Liver (tissue), 9 donors: ENCODE measurements around the gene ADGRF1. TPM values are rescaled to one million over a fixed set of nuclear protein-coding genes. Genes with fewer than 3 reads are reported as not detected.

Experiments used
- DNase-seq: peaks from one replicate; pipeline ENCODE4 v3.0.0-alpha.2; 2017; ENCODE audit warnings: low spot score
- H3K27ac ChIP-seq, 2 donors: one replicate each; pipeline ENCODE4 v1.7.0; 2013; ENCODE audit warnings: inconsistent platforms in 2 of 2, low read length in 2 of 2, control low read depth in 1 of 2, low read depth in 1 of 2, mild to moderate bottlenecking in 1 of 2
- H3K27me3 ChIP-seq, 4 donors: one replicate each; pipeline versions ENCODE4 v1.6.1 to v1.7.0; 2013; ENCODE audit warnings: low read length in 3 of 4, inconsistent platforms in 1 of 4, mild to moderate bottlenecking in 1 of 4, moderate library complexity in 1 of 4; ENCODE audit not compliant: control insufficient read depth in 4 of 4, insufficient read depth in 4 of 4
- H3K36me3 ChIP-seq, 4 donors: one replicate each; pipeline versions ENCODE4 v1.6.1 to v1.7.0; 2013; ENCODE audit warnings: low read length in 3 of 4, mild to moderate bottlenecking in 3 of 4, low read depth in 1 of 4, moderate library complexity in 1 of 4; ENCODE audit not compliant: control insufficient read depth in 4 of 4, insufficient read depth in 3 of 4
- H3K4me1 ChIP-seq, 4 donors: one replicate each; pipeline versions ENCODE4 v1.6.1 to v1.7.0; 2013; ENCODE audit warnings: low read length in 3 of 4, mild to moderate bottlenecking in 3 of 4, moderate library complexity in 1 of 4; ENCODE audit not compliant: control insufficient read depth in 4 of 4, insufficient read depth in 4 of 4
- H3K4me3 ChIP-seq, 3 donors: one replicate each; pipeline versions ENCODE4 v1.6.1 to v1.7.0; 2013; ENCODE audit warnings: low read length in 3 of 3, control low read depth in 1 of 3, low read depth in 1 of 3, mild to moderate bottlenecking in 1 of 3
- H3K9ac ChIP-seq, 2 donors: one replicate each; pipeline ENCODE4 v1.7.0; 2013; ENCODE audit warnings: low read length in 2 of 2, mild to moderate bottlenecking in 2 of 2, moderate library complexity in 2 of 2, control low read depth in 1 of 2, low read depth in 1 of 2
- H3K9me3 ChIP-seq, 4 donors: one replicate each; pipeline versions ENCODE4 v1.6.1 to v1.7.0; 2013; ENCODE audit warnings: low read length in 3 of 4; ENCODE audit not compliant: control insufficient read depth in 4 of 4
- ATF3 ChIP-seq: IDR thresholded peaks from 2 replicates; pipeline ENCODE4 v1.6.1; 2016; ENCODE audit warnings: antibody characterized with exemption
- CTCF ChIP-seq: fragments of 150-350 bp; IDR thresholded peaks from 2 replicates; pipeline ENCODE4 v1.5.1; 2017; ENCODE audit warnings: improper control_type of control experiment, low read depth, low read length; ENCODE audit not compliant: missing input control
- EGR1 ChIP-seq, 2 donors: IDR thresholded peaks; 2 replicates each; pipeline ENCODE4 v1.6.1; 2016 to 2018; ENCODE audit warnings: antibody characterized with exemption in 2 of 2, low read depth in 2 of 2
- FOXA2 ChIP-seq: IDR thresholded peaks from 2 replicates; pipeline ENCODE4 v1.6.1; 2016; ENCODE audit warnings: antibody characterized with exemption
- GABPA ChIP-seq, 2 donors: IDR thresholded peaks in 1 of 2; conservative IDR thresholded peaks in 1 of 2; 2 replicates each; pipeline ENCODE4 v1.6.1; 2016; ENCODE audit warnings: antibody characterized with exemption in 2 of 2, mild to moderate bottlenecking in 1 of 2, moderate library complexity in 1 of 2
- HNF4G ChIP-seq: IDR thresholded peaks from 2 replicates; pipeline ENCODE4 v1.6.1; 2016; ENCODE audit warnings: antibody characterized with exemption
- JUND ChIP-seq, 2 donors: IDR thresholded peaks; 2 replicates each; pipeline ENCODE4 v1.6.1; 2016; ENCODE audit warnings: antibody characterized with exemption in 2 of 2
- MAX ChIP-seq: IDR thresholded peaks from 2 replicates; pipeline ENCODE4 v1.6.1; 2016; ENCODE audit warnings: antibody characterized with exemption
- NR2F2 ChIP-seq: IDR thresholded peaks from 2 replicates; pipeline ENCODE4 v1.6.1; 2016; ENCODE audit warnings: antibody characterized with exemption
- RAD21 ChIP-seq, 2 donors: IDR thresholded peaks; 2 replicates each; pipeline ENCODE4 v1.6.1; 2016; ENCODE audit warnings: antibody characterized with exemption in 2 of 2, mild to moderate bottlenecking in 2 of 2
- REST ChIP-seq: IDR thresholded peaks from 2 replicates; pipeline ENCODE4 v1.6.1; 2016; ENCODE audit warnings: antibody characterized with exemption, mild to moderate bottlenecking
- SP1 ChIP-seq: IDR thresholded peaks from 2 replicates; pipeline ENCODE4 v1.6.1; 2018; ENCODE audit warnings: antibody characterized with exemption, mild to moderate bottlenecking
- YY1 ChIP-seq: IDR thresholded peaks from 2 replicates; pipeline ENCODE4 v1.6.1; 2016; ENCODE audit warnings: antibody characterized with exemption, mild to moderate bottlenecking
- ZBTB33 ChIP-seq: IDR thresholded peaks from 2 replicates; pipeline ENCODE4 v1.6.1; 2016; ENCODE audit warnings: antibody characterized with exemption
- WGBS: extraction: QIAGEN DNeasy Blood & Tissue Kit; methylation state at CpG from one replicate; pipeline ENCODE4 v1.1.7; 2013; 5-methylcytosine and 5-hydroxymethylcytosine counted together
- polyA plus RNA-seq, 2 donors: library from polyadenylated mRNA; stranded (reverse) in 1 of 2; unstranded in 1 of 2; fragments of 200-250 nt in 1 of 2; fragments of >200 nt in 1 of 2; fragmentation: Nextera tagmentation in 1 of 2; extraction: Ambion mirVana in 1 of 2; gene quantifications; one replicate each; pipeline versions ENCODE4 v1.2.1 to v1.2.3, GENCODE V29; 2013 to 2015
- total RNA-seq, 2 donors: library from RNA; depleted of rRNA; stranded (reverse); fragments of >200 nt; gene quantifications; one replicate each; pipeline ENCODE4 v1.2.3, GENCODE V29; 2014
- donor health status: healthy.
- donor health status: healthy.
- donor health status: healthy.
- donor health status: healthy.
- donor health status: healthy.

ADGRF1 gene
- total and polyA plus RNA-seq, 4 donors, result 0.01 TPM; not detected in 3

GRCh38 chr6:47047097-47047478 lies 5.0 kb upstream of the ADGRF1 start:
- Histone ChIP-seq H3K9me3 (no peaks in the 10 kb centered on the region), H3K4me1 (peaks cover 0 to 1% (median 0%) of the 10 kb centered on the region in 4 donors), H3K4me3 (no peak overlapping the region), H3K36me3 (no peaks in the 10 kb centered on the region), H3K27ac (no peak overlapping the region), H3K9ac (no peak overlapping the region), H3K27me3 (no peaks in the 10 kb centered on the region)
- DNase-seq, result no peak
- no peak for TF ChIP-seq EGR1 (IDR thresholded peaks at IDR 0.05; ENCODE audit: low read depth in 2 of 2)
- WGBS, result 65% methylated on average over 3 of the region's 3 CpGs

GRCh38 chr6:47044397-47044796 lies 2.3 kb upstream of the ADGRF1 start:
- no peaks in the 10 kb centered on the region for H3K9me3 ChIP-seq
- 62% methylated on average over 5 of the region's 5 CpGs for WGBS
- DNase-seq, result no peak
- no peak overlapping the region for H3K4me3 ChIP-seq
- H3K27me3 ChIP-seq, result no peaks in the 10 kb centered on the region
- TF ChIP-seq EGR1 (IDR thresholded peaks at IDR 0.05; ENCODE audit: low read depth in 2 of 2), result no peak
- no peak for TF ChIP-seq HNF4G
- no peak for TF ChIP-seq YY1
- no peak for TF ChIP-seq GABPA (IDR thresholded peaks at IDR 0.05 in 1 of 2, conservative IDR thresholded peaks at IDR 0.05 in 1 of 2)
- H3K36me3 ChIP-seq, result no peaks in the 10 kb centered on the region
- H3K27ac ChIP-seq, result no peak overlapping the region
- no peak overlapping the region for H3K9ac ChIP-seq
- H3K4me1 ChIP-seq, result peaks cover 0 to 1% (median 0%) of the 10 kb centered on the region in 4 donors

GRCh38 chr6:47043286-47043685 lies 1.2 kb upstream of the ADGRF1 start:
- H3K27me3 ChIP-seq, result no peaks in the 10 kb centered on the region
- H3K9ac ChIP-seq, result no peak overlapping the region
- peaks cover 0 to 1% (median 0%) of the 10 kb centered on the region in 4 donors for H3K4me1 ChIP-seq
- H3K9me3 ChIP-seq, result no peaks in the 10 kb centered on the region
- DNase-seq, result no peak
- H3K27ac ChIP-seq, result no peak overlapping the region
- TF ChIP-seq HNF4G (no peak), ATF3 (no peak), FOXA2 (no peak), RAD21 (IDR thresholded peaks at IDR 0.05) (no peak)
- 85% methylated on average over 1 of the region's 1 CpG for WGBS
- H3K36me3 ChIP-seq, result no peaks in the 10 kb centered on the region
- H3K4me3 ChIP-seq, result no peak overlapping the region

GRCh38 chr6:47041741-47042140 lies 391 bp downstream of the ADGRF1 start:
- Histone ChIP-seq H3K27me3 (no peaks in the 10 kb centered on the region), H3K9ac (no peak overlapping the region), H3K36me3 (no peaks in the 10 kb centered on the region), H3K9me3 (no peaks in the 10 kb centered on the region), H3K4me3 (no peak overlapping the region), H3K4me1 (no peaks in the 10 kb centered on the region), H3K27ac (no peak overlapping the region)
- no peak for DNase-seq
- WGBS, result 84% methylated on average over 2 of the region's 2 CpGs
- TF ChIP-seq RAD21 (IDR thresholded peaks at IDR 0.05) (no peak), FOXA2 (no peak), REST (no peak), NR2F2 (no peak), JUND (IDR thresholded peaks at IDR 0.05) (no peak), SP1 (no peak), ZBTB33 (no peak), EGR1 (IDR thresholded peaks at IDR 0.05; ENCODE audit: low read depth in 2 of 2) (no peak), GABPA (IDR thresholded peaks at IDR 0.05 in 1 of 2, conservative IDR thresholded peaks at IDR 0.05 in 1 of 2) (no peak), CTCF (no peak), HNF4G (no peak), ATF3 (no peak), MAX (no peak)
